LNCaP clone FGC (cell line): ENCODE measurements around the gene FBXO31.

ENCODE experiments used
- DNase-seq: peaks from one replicate; pipeline ENCODE4 v3.0.0-alpha.2; 2011; ENCODE audit warnings: low read depth
- H3K4me3 ChIP-seq: 2 replicates; pipeline ENCODE4 v1.5.1; 2011; ENCODE audit warnings: mild to moderate bottlenecking, low read depth, low read length, control low read depth
- CTCF ChIP-seq: IDR thresholded peaks from 2 replicates; pipeline ENCODE4 v1.5.1; 2012; ENCODE audit warnings: mild to moderate bottlenecking; ENCODE audit not compliant: control insufficient read depth, insufficient read depth; ENCODE audit errors: extremely low read depth

The FBXO31 gene

GRCh38 chr16:87406495-87407088 lies 23.0 kb upstream of the FBXO31 start:
- TF ChIP-seq CTCF: no peak
- no peak for DNase-seq
- H3K4me3 ChIP-seq: no peak overlapping the region

DNA sequence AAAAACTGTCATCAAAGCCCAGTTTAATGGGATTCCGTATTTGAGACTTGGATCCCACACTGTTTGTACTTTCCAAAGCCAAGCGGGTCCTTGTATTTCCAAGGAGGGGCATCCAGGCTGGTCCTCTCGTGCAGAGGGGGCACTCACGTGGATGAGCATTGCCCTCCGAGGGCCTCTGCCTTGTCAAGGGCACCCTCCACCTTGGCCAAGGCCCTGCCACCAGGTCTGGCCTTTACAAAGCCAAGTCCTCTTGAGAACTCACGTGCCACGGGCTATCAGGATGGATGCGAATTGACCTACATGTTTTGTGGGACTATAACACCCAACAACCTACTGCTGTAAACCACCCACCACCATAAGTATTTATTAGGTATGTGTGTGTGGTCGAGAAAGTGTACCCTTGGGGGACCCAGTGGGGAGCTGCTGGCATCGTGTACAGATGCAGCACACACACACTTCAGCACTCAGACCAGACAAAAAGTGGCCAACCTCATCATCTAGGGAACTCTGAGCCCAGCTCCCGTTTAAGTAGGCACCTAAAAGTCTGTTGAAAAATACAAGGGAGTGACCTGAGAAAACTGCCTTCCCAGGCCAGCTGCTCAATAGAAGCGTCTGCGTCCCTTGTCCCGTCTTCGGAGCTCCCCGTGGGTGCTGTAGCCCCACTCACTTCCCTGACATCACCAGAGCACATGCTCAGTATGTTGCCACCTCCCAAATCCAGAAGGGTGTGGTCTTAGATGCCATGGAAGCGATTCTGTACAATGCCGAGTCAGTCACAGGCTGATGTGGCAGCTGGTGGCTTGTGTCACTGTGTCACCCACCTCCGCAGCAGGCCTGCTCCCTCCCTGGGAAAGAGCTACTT lies 21.4 kb upstream of the FBXO31 start:
- no peak overlapping the region for H3K4me3 ChIP-seq
- no peak for DNase-seq
- no peak for TF ChIP-seq CTCF

DNA sequence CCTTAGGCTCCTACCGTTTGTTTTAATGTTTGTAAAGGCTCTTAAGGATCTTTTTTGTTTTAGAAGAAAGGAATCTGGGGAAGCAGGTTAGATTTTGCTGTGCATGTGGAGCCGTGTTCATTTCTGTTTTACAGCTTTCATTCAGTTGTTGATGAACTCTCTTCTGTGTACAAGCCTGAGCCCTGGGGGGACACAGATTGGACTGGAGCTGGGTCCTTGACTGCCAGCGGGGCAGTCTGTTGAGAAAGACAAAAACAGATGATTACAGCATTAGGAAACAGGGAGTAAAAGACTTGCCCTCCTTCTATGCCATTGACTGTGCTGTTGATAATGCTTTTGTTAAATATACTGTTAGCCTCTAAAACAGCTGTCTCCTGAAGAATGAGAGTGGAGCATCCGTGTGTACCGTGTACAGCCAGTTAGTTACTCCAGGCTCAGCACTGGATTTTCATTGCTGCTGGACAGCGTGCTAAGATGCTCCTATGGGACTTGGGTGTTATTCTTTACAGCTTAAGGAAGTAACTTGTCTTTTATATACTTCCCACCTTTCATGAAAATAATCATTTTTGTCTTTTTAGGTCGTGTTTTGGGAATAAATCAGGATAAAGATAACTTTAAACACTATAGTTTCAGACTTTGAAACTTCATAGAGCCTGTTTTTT lies 11.7 kb upstream of the FBXO31 start:
- TF ChIP-seq CTCF: no peak
- no peak overlapping the region for H3K4me3 ChIP-seq
- DNase-seq: no peak

- no peak for DNase-seq
- peak overlapping the region; percentile 69 for H3K4me3 ChIP-seq
- TF ChIP-seq CTCF: no peak
Measured at GRCh38 chr16:87393680-87394055, 10.1 kb upstream of the FBXO31 start.

DNA sequence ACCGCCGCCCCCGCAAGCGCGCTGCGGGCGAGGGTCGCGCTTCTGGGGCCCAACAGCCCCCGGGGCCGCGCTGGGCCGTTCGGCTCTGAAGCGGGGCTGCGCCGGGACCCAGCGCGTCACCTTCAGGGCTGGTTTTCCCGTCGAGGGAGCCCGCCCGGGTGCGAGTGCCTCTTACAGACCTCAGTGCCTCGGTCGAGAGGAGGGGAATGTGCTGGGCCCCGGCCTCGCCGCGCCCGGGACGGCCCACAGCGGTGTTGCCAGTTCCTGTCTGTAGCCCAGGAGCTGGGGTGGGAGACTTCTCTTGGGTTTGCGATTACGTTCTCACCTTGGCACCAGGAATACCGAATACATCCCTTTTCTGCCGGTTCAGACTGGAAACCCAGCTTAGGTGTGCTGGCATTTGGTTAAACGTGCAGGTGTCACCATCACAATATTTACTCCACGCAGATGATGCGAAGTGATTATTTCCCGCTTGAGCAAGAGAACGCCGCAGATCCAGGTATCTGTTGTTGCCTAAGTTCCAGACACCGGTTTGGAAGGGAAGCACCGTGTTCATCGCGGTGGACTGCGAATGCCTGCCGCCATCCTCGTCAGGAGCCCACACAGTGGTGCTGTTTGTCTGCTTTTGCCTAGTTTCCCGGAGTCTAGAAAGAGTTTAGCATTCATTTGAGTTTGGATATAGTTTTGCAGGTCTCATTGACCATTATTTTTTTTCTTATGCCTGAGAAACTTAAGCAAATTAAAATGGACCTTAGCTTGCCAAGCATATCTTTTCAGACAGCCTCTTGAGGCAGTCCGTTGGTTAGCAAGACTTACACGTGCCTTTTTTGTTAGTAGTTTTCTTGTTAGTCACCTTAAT lies 9.5 kb upstream of the FBXO31 start:
- H3K4me3 ChIP-seq: peak overlapping the region; percentile 69
- no peak for DNase-seq
- 0 out of 2 replicates have a peak, but pooled peaks have one; percentile 25 for TF ChIP-seq CTCF

DNA sequence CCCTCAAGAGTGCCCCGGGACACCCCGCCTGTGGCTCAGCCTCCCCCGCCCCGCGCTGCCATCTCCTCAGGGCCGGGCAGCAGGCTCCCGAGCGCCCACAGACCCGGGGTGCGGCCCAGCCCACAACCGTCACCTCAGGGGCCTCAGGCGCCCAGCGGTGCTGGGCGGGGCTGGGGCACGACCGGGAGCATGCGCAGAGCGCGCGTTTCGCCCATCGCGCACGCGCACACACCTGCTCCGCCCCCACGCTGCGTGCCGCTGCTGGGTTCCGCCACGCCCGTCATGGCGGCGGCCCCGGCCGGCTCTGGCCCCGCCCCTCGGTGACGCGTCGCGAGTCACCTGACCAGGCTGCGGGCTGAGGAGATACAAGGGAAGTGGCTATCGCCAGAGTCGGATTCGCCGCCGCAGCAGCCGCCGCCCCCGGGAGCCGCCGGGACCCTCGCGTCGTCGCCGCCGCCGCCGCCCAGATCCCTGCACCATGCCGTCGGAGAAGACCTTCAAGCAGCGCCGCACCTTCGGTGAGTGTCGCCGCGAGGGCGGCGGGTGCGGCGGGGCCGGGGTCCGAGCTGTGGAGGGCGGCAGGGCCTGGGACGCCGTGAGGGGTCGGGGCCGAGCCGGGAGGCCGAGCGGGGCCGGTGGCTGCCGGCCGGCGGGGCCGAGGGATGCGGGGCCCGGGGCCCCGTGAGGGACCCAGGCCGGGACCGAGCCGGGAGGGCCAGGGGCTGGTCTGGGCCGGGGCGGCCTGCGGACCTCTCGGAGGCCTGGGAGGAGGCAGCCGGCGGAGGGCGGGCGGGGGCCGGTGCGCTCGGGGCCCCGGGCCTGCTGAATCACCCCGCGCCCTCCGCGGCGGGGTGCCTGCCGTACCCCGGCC lies 8.6 kb upstream of the FBXO31 start, which contains the start of gene MAP1LC3B:
TSS of gene MAP1LC3B (plus strand) at position 387 of the 871 bp plus-strand sequence. CDS start at position 479, 92 bp downstream.
- DNase-seq: peak; percentile 71
- H3K4me3 ChIP-seq: peak within 1 kb of the TSS; percentile 69
- TF ChIP-seq CTCF: no peak
